ENCODE results near the gene CELSR2.

GRCh38 chr1:109247401-109248365 is 1.7 kb upstream of the CELSR2 start:
- no peak for TF ChIP-seq CTCF (IDR thresholded peaks at IDR 0.05)
- no peak for TF ChIP-seq EZH2 (IDR thresholded peaks at IDR 0.05; ENCODE audit: borderline replicate concordance, insufficient read depth, low read depth, low read length, poor library complexity, severe bottlenecking)

Data from B cell (primary cell).